ENCODE results near the gene SUFU.

DNA sequence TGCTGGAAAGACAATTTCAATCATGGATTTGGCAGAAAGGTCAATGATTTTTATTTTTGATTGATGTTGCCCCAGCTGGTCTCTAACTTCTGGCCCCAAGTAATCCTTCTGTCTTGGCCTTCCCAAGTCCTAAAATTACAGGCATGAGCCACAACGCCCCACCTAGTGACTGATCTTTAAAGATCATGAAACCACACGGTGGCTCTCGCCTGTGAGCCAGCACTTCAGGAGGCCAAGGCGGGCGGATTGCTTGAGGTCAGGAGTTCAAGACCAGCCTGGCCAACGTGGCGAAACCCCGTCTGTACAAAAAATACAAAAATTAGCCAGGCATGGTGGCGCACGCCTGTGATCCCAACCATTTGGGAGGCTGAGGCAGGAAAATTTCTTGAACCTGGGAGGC, 39.8 kb upstream of the SUFU start:
- TF ChIP-seq, protein P1, sequence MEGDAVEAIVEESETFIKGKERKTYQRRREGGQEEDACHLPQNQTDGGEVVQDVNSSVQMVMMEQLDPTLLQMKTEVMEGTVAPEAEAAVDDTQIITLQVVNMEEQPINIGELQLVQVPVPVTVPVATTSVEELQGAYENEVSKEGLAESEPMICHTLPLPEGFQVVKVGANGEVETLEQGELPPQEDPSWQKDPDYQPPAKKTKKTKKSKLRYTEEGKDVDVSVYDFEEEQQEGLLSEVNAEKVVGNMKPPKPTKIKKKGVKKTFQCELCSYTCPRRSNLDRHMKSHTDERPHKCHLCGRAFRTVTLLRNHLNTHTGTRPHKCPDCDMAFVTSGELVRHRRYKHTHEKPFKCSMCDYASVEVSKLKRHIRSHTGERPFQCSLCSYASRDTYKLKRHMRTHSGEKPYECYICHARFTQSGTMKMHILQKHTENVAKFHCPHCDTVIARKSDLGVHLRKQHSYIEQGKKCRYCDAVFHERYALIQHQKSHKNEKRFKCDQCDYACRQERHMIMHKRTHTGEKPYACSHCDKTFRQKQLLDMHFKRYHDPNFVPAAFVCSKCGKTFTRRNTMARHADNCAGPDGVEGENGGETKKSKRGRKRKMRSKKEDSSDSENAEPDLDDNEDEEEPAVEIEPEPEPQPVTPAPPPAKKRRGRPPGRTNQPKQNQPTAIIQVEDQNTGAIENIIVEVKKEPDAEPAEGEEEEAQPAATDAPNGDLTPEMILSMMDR (IDR thresholded peaks at IDR 0.05), result no peak
- TF ChIP-seq EZH2 (IDR thresholded peaks at IDR 0.05; ENCODE audit: borderline replicate concordance, insufficient read depth, low read depth, low read length, poor library complexity, severe bottlenecking), result no peak

Data from B cell (primary cell).